HEK293T (cell line): Measurements from ENCODE around the gene ONECUT1.

Experiments used
- CTCF ChIA-PET: fragments of 350-600 bp; formaldehyde crosslinking; extraction: SDS; loops from one replicate; lab custom pipeline; 2021; ENCODE audit warnings: antibody characterized with exemption, inconsistent platforms; lab: Yijun Ruan, JAX
- POLR2A ChIA-PET: fragments of 350-600 bp; formaldehyde crosslinking; extraction: SDS; loops from one replicate; lab custom pipeline; 2020; ENCODE audit warnings: antibody characterized with exemption, inconsistent platforms; lab: Yijun Ruan, JAX
- DNase-seq: peaks from one replicate; pipeline ENCODE4 v3.0.0; 2012; ENCODE audit warnings: mixed read lengths; ENCODE audit errors: extremely low spot score
- ARNT ChIP-seq: fragments of 450-650 bp; IDR thresholded peaks from 2 replicates; pipeline ENCODE4 v1.6.1; 2017; ENCODE audit warnings: mild to moderate bottlenecking
- BHLHE40 ChIP-seq: fragments of 450-650 bp; IDR thresholded peaks from 2 replicates; pipeline ENCODE4 v1.6.1; 2016; ENCODE audit warnings: mild to moderate bottlenecking, moderate library complexity, borderline replicate concordance
- CTBP1 ChIP-seq: fragments of 450-650 bp; IDR thresholded peaks from 2 replicates; pipeline ENCODE4 v1.6.1; 2016; ENCODE audit warnings: borderline replicate concordance
- ELF4 ChIP-seq: fragments of 450-650 bp; IDR thresholded peaks from 2 replicates; pipeline ENCODE4 v1.6.1; 2017; ENCODE audit warnings: antibody characterized with exemption
- FOXA1 ChIP-seq: fragments of 450-650 bp; IDR thresholded peaks from 2 replicates; pipeline ENCODE4 v1.6.1; 2016; ENCODE audit warnings: mild to moderate bottlenecking
- FOXK2 ChIP-seq: fragments of 450-650 bp; IDR thresholded peaks from 2 replicates; pipeline ENCODE4 v1.6.1; 2016; ENCODE audit warnings: mild to moderate bottlenecking
- FOXM1 ChIP-seq: fragments of 450-650 bp; IDR thresholded peaks from 2 replicates; pipeline ENCODE4 v1.6.1; 2017; ENCODE audit warnings: mild to moderate bottlenecking, borderline replicate concordance
- HDGF ChIP-seq: fragments of 450-650 bp; IDR thresholded peaks from 2 replicates; pipeline ENCODE4 v1.6.1; 2017; ENCODE audit warnings: antibody characterized with exemption, borderline replicate concordance
- L3MBTL2 ChIP-seq: fragments of 450-650 bp; conservative IDR thresholded peaks from 2 replicates; pipeline ENCODE4 v1.6.1; 2016; ENCODE audit warnings: mild to moderate bottlenecking
- LEF1 ChIP-seq: fragments of 450-650 bp; IDR thresholded peaks from 2 replicates; pipeline ENCODE4 v1.6.1; 2017; ENCODE audit warnings: mild to moderate bottlenecking, borderline replicate concordance
- NFRKB ChIP-seq: fragments of 450-650 bp; IDR thresholded peaks from 2 replicates; pipeline ENCODE4 v1.6.1; 2016; ENCODE audit warnings: mild to moderate bottlenecking, moderate library complexity
- PKNOX1 ChIP-seq: fragments of 450-650 bp; IDR thresholded peaks from 2 replicates; pipeline ENCODE4 v1.6.1; 2016
- SP1 ChIP-seq: fragments of 450-650 bp; IDR thresholded peaks from 2 replicates; pipeline ENCODE4 v1.6.1; 2017
- SUZ12 ChIP-seq: fragments of 450-650 bp; IDR thresholded peaks from 2 replicates; pipeline ENCODE4 v1.6.1; 2016; ENCODE audit warnings: mild to moderate bottlenecking
- TARDBP ChIP-seq: fragments of 450-650 bp; IDR thresholded peaks from 2 replicates; pipeline ENCODE4 v1.6.1; 2016
- ZNF384 ChIP-seq: fragments of 450-650 bp; IDR thresholded peaks from 2 replicates; pipeline ENCODE4 v1.6.1; 2016

The ONECUT1 gene

GRCh38 chr15:52783191-52783829 lies 6.8 kb downstream of the ONECUT1 start:
- TF ChIP-seq ZNF384 (no peak), NFRKB (no peak), LEF1 (no peak), ARNT (no peak), TARDBP (no peak), CTBP1 (no peak), HDGF (no peak)
- ChIA-PET POLR2A (no interaction called here), CTCF (no interaction called here)
- DNase-seq: no peak

GRCh38 chr15:52782514-52782913 lies 7.6 kb downstream of the ONECUT1 start:
- ChIA-PET POLR2A (no interaction called here), CTCF (no interaction called here)
- TF ChIP-seq ARNT: no peak
- TF ChIP-seq PKNOX1: no peak
- no peak for TF ChIP-seq FOXK2
- no peak for DNase-seq

- CTCF ChIA-PET: interaction anchor here (0.6 to 1.1 kb wide), 2 partner anchors 15 to 166 kb away, joined by 3 to 4 read pairs; no protein-coding TSS in a partner anchor
- DNase-seq: peak; percentile 44
- POLR2A ChIA-PET: no interaction called here
These were observed 9.8 kb downstream of the ONECUT1 start for GRCh38 chr15:52780172-52780980.

GRCh38 chr15:52778457-52778856 lies 11.7 kb downstream of the ONECUT1 start:
- no peak for DNase-seq
- ChIA-PET POLR2A (no interaction called here), CTCF (no interaction called here)
- TF ChIP-seq ZNF384 (no peak), ARNT (no peak), FOXM1 (no peak), HDGF (no peak), L3MBTL2 (no peak), FOXA1 (no peak), LEF1 (no peak), TARDBP (no peak), CTBP1 (no peak), ELF4 (no peak)

More at GRCh38 chr15:52780172-52780980, 9.8 kb downstream of the ONECUT1 start:
- TF ChIP-seq PKNOX1 (no peak), SUZ12 (no peak), SP1 (no peak), HDGF (no peak), TARDBP (no peak), CTBP1 (no peak), FOXM1 (no peak), LEF1 (no peak), BHLHE40 (no peak), L3MBTL2 (no peak), ELF4 (no peak), FOXA1 (no peak), FOXK2 (no peak), ARNT (no peak), NFRKB (no peak), ZNF384 (no peak)

- POLR2A ChIA-PET: no interaction called here
- CTCF ChIA-PET: no interaction called here
- TF ChIP-seq PKNOX1: no peak
- DNase-seq: no peak
These were observed 17.4 kb downstream of the ONECUT1 start for GRCh38 chr15:52772766-52773165.

- no peak for TF ChIP-seq ELF4
- POLR2A ChIA-PET: no interaction called here
- DNase-seq: peak; percentile 26
- CTCF ChIA-PET: interaction anchor here (0.6 to 1.2 kb wide), 3 partner anchors 10 to 815 kb away, joined by 3 to 4 read pairs (median 3); no protein-coding TSS in a partner anchor
These were observed 24.4 kb downstream of the ONECUT1 start for GRCh38 chr15:52765785-52766184.

- ChIA-PET POLR2A (no interaction called here), CTCF (no interaction called here)
- no peak for TF ChIP-seq PKNOX1
- DNase-seq: no peak
These were observed 25.4 kb downstream of the ONECUT1 start for GRCh38 chr15:52764731-52765130.
